RCC 7860 (cell line): ENCODE results near the gene CST2.
"Not testable (repeated sequence)": the region's sequence is repeated elsewhere in the genome, so short reads cannot be mapped to it uniquely, and the experiment has no call there.

Experiments used
- DNase-seq: peaks from one replicate; pipeline ENCODE4 v3.0.0-alpha.2; 2015; ENCODE audit warnings: low spot score
- FAIRE-seq: peaks from 2 replicates; lab custom pipeline; 2012; peaks lifted over from hg19 to GRCh38; lab: Jason Lieb, UNC

Gene CST2

DNA sequence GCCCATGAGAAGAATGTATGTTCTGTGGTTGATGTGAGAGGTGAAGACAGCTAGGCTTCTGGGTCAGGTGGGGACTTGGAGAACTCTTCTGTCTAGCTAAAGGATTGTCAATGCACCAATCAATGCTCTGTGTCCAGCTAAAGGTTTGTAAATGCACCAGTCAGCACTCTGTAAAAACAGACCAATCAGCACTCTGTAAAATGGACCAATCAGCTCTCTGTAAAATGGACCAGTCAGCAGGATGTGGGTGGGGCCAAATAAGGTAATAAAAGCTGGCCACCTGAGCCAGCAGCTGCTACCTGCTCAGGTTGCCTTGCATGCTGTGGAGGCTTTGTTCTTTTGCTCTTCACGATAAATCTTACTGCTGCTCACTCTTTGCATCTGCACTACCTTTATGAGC, 15.0 kb downstream of the CST2 start:
- FAIRE-seq: not testable (repeated sequence)

DNA sequence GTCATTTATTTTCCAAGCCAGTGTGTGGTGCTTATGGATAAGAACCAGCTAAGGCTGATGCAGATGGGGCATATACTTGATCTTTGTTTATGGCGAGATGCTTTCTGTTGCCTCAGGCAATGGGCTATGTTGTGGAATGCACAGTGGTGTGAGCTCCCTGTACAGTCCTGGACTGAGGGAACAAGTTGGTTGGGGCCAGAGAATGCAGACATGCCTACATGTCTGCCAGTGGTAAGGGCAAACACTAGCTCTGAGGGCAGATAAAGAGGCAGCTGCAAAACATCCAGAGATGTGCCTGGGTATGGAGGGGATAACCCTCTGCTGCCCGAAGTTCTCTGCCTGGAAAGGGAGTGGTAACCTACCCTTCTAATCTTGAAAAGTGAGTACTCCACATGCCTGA, 16.2 kb downstream of the CST2 start:
- not testable (repeated sequence) for FAIRE-seq, DNase-seq

More for the DNA sequence above, 15.0 kb downstream of the CST2 start:
- not testable (repeated sequence) for DNase-seq

DNA sequence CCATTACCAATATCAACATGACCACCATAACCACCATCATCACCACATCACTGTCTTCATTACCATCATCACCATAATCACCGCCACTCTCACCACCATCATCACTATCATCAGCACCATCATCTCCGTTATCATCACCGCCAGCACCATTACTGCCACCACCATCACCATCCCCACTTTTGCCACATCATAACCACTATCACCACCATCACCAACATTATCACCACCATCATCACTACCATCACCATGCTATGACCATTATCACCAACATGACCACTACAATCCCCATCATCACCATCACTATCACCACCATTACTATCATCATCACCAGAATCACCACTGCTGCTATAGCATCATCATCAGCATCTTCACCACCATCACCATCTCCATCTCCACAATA, 25.7 kb downstream of the CST2 start:
- no peak for DNase-seq
- FAIRE-seq: no peak

DNA sequence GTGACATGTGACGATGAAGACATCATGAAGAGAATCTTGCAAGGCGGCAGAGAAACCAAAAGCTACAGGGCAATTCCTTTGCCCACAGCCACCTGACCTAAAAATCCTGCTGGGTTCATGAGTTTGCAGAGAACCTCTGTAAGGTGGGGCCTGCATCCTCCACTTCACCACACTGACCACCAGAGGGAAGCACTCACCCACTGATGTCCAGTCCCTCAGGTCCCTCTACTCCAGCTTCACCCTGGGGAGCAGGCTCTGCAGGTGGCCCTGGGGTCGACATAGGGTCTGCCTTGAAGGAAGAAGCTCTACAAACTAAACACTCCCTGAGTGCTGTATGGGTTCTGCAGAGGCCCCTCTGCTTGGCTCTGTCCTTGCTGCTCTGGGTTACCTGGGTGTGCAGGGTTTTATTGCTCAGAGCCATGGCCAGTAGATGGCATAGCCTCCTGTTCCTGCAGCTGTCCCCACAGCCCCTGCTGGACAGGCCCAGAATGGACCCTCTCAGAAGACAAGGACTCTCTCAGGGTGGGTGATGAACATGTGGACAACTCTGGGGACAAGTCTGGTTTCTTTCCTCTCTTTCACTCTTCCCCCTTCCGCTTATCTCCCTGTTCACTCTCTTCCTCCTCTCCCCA, 27.2 kb downstream of the CST2 start:
- not testable (repeated sequence) for FAIRE-seq, DNase-seq

DNA sequence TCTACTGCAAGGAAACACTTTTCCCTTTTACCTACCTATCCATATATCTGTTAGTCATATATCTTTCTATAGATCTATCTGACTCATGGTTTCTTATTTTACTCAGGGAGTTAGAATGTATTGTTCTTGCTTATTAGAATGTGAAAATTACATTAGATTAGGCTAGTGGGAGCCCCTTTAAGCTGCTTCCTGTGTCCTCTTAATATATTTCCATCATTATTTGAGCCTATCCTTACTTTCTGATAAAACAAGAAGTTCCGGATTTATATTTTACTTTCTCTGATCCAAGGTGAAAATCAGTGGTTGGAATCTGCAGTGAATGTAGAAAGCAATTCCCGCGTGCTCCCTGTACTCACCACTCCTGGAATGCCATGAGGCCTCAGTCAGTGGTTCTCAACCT, 31.0 kb downstream of the CST2 start:
- no peak for DNase-seq
- FAIRE-seq: no peak

DNA sequence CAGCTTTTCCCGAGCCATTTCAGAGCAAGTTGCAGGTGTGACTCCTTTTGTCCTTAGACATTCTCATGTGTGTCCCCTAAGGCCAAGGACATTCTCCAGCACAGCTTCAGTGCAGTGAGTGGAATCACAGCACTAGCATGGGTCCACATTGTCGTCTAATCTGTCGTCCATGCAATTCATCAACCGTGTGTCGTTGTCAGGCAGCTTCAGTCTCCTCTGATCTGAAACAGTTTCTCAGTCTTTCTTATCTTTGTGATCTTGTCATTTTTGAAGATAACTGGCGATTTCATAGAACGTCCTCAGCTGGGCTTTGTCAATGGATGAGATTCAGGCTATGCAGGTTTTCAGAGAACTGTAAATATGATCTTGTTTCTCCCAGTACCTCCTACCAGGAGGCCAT, 31.7 kb downstream of the CST2 start:
- DNase-seq (no peak), FAIRE-seq (no peak)

DNA sequence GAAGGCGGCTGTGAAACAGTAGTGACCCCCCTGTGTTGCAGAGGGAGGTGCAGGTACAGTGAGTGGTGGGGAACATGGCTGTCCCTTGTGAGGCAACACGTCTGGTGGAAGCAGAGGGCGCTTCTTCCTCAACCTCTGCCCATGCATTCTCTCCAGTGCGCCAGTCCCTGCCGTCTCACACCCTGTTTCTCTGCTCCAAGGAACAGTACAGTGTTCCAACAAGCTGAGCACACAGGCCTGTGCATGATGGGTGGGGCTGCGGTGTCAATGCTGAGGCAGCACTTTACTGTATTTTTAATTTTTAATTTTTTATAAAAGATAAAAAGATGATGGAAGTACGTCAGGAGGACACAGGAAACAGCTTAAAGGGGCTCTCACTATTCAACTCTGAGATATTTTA, 32.5 kb downstream of the CST2 start:
- no peak for FAIRE-seq
- no peak for DNase-seq

DNA sequence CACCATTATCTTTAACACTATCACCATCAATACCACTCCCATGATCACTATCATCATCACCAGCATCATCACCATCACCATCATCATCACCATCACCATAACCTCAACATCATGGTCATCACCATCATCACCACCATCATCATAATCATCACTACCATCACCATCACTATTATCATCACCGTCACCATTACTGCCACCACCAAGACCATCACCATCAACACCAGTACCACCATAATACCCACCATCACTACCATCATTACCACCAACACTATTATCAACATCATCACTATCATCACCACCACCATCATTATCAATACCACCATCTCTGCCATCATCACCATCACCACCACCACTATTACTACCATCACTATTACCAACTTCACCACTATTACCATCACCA, 43.1 kb downstream of the CST2 start:
- DNase-seq (no peak), FAIRE-seq (no peak)

DNA sequence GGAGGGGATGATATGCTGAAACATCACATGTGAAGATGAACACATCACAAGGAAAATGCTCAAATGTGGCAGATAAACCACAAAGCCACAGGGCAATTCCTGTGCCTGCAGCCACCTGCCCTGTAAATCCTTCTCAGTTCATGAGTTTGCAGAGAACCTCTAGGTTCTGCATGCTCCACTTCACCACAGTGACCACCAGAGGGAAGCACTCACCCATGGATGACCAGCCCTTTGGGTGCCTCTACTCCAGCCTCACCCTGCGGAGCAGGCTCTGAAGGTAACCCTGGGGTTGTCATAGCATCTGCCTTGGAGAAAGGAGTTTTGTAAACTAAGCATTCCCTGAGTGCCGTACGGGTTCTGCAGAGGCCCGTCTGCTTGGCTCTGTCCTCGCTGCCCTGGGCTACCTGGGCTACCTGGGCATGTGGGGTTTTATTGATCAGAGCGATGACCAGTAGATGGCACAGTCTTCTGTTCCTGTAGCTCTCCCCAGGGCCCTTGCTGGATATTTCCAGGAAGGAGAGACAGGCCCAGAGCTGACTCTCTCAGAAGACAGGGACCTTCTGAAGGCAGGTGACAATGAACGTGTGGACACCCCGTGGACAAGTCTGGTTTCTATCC, 44.1 kb downstream of the CST2 start:
- DNase-seq: no peak
- FAIRE-seq: no peak

DNA sequence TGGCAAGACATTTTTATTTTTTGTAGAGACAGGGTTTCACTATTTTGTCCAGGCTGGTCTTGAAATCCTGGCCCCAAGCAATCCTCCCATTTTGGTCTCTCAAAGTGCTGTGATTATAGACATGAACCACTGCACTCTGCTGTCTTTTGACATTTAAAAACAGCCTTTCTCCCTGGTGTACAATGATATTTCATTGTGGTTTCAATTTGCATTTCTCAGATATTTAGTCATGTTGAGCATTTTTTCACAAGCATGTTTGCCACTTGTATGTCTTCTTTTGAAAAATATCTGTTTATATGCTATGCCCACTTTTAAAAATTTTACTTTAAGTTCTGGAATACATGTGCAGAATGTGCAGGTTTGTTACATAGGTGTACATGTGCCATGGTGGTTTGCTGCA, 47.9 kb downstream of the CST2 start:
- FAIRE-seq, DNase-seq: not testable (repeated sequence)

DNA sequence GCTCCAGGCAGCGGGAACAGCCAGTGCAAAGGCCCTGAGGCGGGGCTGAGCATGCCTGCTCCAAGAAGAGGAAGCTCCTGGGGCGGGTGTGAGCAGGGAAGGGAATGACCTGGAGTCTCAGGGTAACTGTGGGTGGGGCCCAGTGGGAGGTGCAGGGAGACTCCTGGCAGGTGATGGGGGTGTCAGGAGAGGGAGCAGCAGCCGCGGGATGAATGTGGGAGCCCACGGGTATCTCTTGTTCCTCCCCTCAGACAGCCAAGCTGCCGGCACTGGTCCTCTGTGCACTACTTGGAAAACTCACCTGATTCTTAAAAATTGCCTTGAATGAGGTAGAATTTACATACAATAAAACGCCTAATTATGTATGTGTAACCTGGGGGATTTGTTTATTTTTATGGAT, 49.1 kb downstream of the CST2 start:
- not testable (repeated sequence) for DNase-seq, FAIRE-seq

DNA sequence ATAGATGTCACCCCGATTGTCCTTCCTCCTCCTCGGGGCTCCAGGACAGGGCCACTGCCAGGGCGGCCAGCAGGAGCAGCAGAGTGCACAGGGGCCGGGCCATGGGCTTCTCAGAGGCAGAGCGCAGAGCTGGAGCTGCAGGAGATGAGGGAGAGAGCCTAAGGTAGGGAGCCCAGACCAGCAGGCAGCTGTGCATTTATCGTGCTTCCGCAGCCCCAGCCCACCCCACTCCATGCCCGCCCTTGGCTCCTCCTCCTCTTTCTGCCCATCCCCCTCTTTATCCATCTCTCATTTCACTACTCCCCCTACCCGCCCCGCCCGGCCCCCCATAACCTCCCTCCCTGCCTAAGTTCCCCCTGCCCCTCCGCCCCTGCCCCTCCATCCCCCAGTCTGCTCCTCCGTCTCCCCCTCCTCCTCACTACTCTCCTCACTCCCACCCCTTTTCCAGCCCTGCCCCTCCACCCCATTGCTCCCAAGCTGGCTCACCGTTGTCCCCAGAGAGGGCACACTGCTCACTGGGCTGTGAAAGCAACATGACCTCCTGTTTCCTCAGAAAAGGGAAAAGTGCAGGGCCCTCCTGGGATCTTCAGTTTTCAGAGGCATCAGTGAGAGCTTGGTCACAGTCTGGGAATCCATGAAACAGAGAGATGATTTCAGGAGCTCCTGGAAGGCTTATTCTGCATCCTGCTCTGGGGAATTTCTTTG, 50.3 kb downstream of the CST2 start:
- FAIRE-seq (no peak), DNase-seq (no peak)

DNA sequence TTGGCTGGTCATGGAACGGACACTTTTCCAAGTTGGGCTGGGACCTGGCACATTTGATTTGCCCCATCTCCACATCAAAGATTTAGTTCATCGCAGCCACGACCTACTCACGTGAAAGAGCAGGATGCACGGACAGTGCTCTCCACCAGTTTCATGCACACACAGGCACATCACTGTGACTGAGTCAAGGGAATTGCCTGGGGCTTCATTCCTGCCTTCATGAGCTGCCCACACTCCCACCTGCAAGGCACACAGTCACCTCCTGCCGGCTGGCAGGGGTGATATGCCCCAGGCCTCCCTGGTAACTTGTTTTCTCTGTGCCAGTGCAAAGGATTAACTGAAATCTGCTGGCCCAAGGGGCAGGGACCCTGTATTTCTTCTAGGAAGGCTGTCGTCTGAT, 52.4 kb downstream of the CST2 start:
- FAIRE-seq: no peak
- no peak for DNase-seq
